Cardiac fibroblast (primary cell): ENCODE measurements around the gene SPTLC2.
A peak's percentile ranks its signal among the peaks of the same experiment; 100 is the strongest.

Experiments
- DNase-seq, 2 donors: peaks; one replicate each; pipeline versions ENCODE4 v3.0.0 to v3.0.0-alpha.2; 2010; ENCODE audit warnings: low read depth in 2 of 2
- H3K4me3 ChIP-seq, 2 donors: replicated peaks in 1 of 2; 1 replicate in 1 of 2; 2 replicates in 1 of 2; pipeline ENCODE4 v1.5.1; 2011; ENCODE audit warnings: low read depth in 2 of 2, low read length in 2 of 2, mild to moderate bottlenecking in 2 of 2, moderate library complexity in 1 of 2
- TF ChIP-seq, protein P1 (sequence below): IDR thresholded peaks from one replicate; pipeline ENCODE4 v1.5.1; 2011; ENCODE audit warnings: low read depth, mild to moderate bottlenecking, low read length, inconsistent platforms

SPTLC2 gene

DNA sequence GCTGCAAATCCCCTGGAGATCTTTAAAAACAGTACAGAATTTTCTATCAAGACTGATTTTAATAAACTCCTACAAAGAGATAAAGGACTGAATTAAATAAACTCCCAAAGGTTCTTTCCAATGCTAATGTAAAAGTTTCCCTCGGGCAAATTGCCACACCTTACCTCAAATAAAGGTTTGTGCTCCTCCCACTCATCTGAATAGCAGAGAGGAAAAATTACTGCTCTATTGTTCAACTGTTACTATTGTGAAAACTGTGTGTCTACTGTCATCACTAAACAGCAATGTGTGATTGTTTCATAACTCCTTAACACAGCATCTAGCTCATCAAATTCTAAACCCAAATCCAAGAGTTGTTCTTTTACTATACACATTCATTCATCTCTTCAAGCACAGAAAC is 3.2 kb downstream of the SPTLC2 start:
- DNase-seq: peak in 1 of 2 donors; percentile 6
- no peak overlapping the region for H3K4me3 ChIP-seq
- TF ChIP-seq, protein P1, sequence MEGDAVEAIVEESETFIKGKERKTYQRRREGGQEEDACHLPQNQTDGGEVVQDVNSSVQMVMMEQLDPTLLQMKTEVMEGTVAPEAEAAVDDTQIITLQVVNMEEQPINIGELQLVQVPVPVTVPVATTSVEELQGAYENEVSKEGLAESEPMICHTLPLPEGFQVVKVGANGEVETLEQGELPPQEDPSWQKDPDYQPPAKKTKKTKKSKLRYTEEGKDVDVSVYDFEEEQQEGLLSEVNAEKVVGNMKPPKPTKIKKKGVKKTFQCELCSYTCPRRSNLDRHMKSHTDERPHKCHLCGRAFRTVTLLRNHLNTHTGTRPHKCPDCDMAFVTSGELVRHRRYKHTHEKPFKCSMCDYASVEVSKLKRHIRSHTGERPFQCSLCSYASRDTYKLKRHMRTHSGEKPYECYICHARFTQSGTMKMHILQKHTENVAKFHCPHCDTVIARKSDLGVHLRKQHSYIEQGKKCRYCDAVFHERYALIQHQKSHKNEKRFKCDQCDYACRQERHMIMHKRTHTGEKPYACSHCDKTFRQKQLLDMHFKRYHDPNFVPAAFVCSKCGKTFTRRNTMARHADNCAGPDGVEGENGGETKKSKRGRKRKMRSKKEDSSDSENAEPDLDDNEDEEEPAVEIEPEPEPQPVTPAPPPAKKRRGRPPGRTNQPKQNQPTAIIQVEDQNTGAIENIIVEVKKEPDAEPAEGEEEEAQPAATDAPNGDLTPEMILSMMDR: no peak

DNA sequence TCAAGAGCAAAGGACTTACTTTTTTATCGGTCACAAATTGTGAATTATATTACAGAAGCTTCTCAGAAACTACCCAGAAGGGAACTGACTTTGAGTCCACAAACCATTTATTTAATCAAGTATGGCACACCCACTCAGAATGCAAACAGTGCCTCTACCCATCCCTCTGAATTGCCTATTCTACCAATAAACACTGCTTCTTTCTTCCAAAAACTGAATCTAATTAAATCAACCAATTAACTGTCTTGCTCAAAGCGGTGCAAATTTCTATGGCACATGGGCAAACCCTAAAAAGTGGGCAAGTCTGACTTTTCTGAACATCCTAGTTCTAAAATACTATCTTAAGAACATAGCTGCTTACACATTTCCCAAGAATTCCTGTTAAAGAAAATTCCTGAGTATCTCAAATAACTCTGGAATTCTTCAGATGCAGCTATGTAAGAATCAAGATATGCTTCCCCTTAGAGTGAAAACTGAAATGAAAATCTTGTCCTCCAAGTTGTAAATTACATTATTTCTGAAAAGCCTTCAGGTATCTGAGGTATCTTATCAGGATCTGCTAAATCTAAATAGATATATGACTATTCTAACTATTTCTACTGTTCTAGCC is 4.3 kb downstream of the SPTLC2 start:
- TF ChIP-seq, protein P1: no peak
- DNase-seq: peak; percentile 34 to 49

DNA sequence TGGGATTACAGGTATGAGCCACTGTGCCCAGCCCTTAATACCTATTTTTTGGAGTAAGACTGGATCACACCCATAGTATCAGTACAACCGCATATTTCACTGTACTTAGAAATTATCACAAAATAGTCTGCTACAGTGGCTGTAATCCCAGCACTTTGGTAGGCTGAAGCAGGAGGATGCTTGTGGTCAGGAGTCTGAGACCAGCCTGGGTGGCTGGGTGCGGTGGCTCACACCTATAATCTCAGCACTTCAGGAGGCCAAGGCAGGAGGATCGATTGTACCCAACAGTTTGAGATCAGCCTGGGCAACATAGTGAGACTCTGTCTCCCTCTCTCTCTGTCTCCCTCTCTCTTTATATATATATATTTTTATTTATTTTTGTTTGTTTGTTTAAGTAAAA is 5.9 kb downstream of the SPTLC2 start:
- no peak for DNase-seq
- no peak overlapping the region for H3K4me3 ChIP-seq
- TF ChIP-seq, protein P1: no peak

More for the DNA sequence above, 4.3 kb downstream of the SPTLC2 start:
- H3K4me3 ChIP-seq: no peak overlapping the region

DNA sequence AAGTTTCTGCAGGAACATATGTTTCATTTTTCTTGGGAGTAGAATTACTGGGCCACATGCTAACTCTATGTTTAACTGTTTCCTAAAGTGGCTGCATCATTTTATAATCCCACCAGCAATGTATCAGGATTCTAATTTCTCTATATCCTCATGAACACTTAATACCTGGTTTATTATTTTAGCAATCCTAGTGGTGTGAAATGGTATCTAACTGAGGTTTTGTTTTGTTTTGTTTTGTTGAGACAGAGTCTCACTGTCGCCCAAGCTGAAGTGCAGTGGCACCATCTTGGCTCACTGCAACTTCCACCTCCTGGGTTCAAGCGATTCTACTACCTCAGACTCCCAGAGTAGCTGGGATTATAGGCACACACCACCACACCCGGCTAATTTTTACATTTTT is 6.5 kb downstream of the SPTLC2 start:
- TF ChIP-seq, protein P1: no peak
- H3K4me3 ChIP-seq: no peak overlapping the region
- DNase-seq: no peak

DNA sequence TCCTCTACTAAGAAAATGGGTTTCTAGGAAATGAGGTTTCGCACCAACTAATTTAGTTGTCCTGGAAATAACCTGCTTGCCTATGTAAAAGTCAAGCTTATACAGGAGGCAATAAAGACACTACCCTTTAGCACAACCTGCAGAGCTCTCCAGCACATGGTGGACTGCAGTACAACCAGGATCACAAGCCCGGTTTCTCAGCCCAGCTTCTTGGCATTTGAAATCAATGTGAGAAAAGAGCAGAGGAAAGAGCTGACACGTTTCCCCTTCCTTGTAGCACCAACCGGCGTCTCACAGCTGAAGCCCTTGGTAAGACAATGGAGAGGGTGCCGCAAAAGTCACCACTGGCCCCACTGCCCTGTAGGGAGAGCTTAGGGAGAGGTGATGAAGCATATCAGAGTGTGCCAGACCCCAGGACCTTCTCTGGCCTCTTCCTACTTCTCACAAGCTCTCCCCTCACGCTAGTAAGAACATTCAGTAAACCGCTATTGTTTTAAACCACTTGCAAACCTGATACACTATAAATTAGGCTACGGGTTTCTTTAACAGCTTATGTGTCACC is 8.6 kb downstream of the SPTLC2 start:
- no peak for DNase-seq
- TF ChIP-seq, protein P1: no peak

DNA sequence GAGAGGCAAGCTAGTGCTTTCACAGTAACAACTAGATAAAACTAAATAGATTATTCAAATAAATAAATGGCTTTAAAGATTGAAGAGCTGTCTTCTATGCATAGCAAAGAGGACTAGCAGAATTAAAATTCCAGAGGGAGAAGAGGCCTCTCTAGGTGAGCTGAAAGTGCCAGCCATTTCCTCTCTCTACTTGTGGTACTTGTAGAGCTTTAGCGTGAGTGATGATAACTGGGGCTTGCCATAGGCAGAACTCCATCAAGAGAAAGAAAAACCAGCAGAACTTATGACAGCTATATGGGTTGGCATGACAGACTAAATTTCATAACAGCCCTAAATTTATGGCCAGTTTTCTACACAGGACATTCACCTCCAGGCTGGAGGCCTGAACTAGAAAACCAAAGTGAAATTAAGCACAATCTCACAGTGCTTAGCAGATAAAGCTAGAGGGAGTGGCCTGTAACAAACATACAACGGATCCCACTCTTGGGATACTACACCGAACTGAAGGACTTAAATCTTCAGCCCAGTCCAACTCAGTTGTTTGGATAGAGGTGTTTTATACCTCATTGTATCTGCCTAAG is 11.0 kb downstream of the SPTLC2 start:
- DNase-seq: no peak
- TF ChIP-seq, protein P1: no peak
- H3K4me3 ChIP-seq: no peak overlapping the region

More for the DNA sequence above, 8.6 kb downstream of the SPTLC2 start:
- H3K4me3 ChIP-seq: no peak overlapping the region
